ENCODE data around the gene NT5DC1. TPM values are rescaled to one million over a fixed set of nuclear protein-coding genes. Genes with fewer than 3 reads are reported as not detected.

NT5DC1 gene
- total RNA-seq, 1 donor from 2014 or later: 46.0 TPM

DNA sequence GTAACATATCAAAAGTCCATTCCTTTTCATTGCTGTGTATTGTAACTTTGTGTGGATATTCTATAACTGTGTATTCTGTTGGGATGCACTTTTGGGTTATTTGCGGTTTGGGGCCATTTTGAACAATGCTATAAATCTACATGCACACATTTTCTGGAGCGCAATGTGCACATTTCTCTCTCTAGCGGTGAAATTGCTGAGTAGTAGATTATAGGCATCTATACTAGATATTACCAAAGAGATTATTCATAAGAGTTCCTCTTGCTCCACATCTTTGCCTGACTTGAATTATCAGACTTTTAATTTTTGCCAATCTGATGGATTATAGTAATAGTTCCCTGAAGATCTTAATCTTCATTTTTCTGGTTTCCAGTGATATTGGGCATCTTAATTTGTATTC is 21.7 kb upstream of the NT5DC1 start:
- Histone ChIP-seq H3K9me3 (no peaks in the 10 kb centered on the region), H3K27me3 (ENCODE audit: low read depth) (no peaks in the 10 kb centered on the region), H3K4me1 (no peaks in the 10 kb centered on the region), H3K27ac (no peak overlapping the region), H3K36me3 (no peaks in the 10 kb centered on the region), H3K4me3 (no peak overlapping the region)
- intact Hi-C loops (cut with DNase I): no loop called here
- TF ChIP-seq CTCF (IDR thresholded peaks at IDR 0.05): no peak
- DNase-seq (no peak), ATAC-seq (no peak)

DNA sequence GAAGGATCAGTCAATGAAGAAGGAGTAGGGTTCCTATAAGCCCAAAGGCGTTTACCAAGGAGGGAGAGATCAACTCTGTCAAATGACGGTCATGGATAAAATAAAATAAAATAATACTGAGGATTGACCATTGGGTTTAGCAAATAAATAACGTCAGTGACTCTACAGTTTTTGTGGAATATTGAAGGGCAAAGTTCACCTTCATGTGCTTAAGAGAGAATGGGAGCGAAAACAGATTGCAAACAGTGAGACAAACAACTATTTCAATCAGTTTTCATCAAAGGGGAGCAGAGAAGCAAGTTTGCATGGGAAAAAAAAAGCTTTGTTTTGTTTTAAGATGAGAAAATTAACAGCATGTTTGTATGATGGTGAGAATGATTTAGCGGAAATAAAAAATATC is 17.6 kb upstream of the NT5DC1 start:
- Histone ChIP-seq H3K27me3 (ENCODE audit: low read depth) (no peaks in the 10 kb centered on the region), H3K9me3 (no peaks in the 10 kb centered on the region), H3K36me3 (no peaks in the 10 kb centered on the region), H3K27ac (no peak overlapping the region), H3K4me3 (no peak overlapping the region), H3K4me1 (no peaks in the 10 kb centered on the region)
- DNase-seq (no peak), ATAC-seq (no peak)
- TF ChIP-seq CTCF (IDR thresholded peaks at IDR 0.05): no peak
- intact Hi-C loops (cut with DNase I): no loop called here

- no peaks in the 10 kb centered on the region for H3K36me3 ChIP-seq
- no peaks in the 10 kb centered on the region for H3K27me3 ChIP-seq (ENCODE audit: low read depth)
- DNase-seq (no peak), ATAC-seq (no peak)
- no peaks in the 10 kb centered on the region for H3K4me1 ChIP-seq
- TF ChIP-seq CTCF (IDR thresholded peaks at IDR 0.05): no peak
- H3K9me3 ChIP-seq: no peaks in the 10 kb centered on the region
- H3K4me3 ChIP-seq: no peak overlapping the region
- no peak overlapping the region for H3K27ac ChIP-seq
- intact Hi-C loops (cut with DNase I): no loop called here
These were observed 16.4 kb upstream of the NT5DC1 start for GRCh38 chr6:116084284-116084683.

DNA sequence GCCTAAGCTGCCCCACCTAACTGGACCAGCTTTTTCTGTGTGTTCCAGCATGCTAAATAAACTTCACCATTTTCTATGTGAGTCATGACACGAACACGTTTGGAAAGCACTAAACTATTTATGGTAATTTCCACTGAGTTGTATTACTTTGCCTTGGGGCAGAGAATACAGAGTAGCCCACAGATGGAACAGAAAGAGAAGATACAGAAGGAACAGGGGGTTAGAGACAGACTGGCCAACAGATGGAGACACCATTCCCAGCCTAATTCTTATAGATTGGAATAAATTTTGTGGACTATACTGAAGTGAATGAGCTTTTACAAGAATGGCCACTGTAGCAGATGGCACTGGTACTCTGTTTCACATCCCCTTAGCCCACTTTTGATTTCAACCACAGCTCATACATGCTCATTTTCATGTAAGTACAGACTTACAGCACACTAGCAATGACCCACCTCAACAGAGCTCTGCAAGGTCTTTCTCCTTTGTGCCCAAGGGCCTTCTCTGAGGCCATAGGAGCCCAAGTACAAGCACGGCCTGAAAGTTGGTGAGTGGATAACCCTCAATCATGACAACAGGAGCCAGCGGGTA is 13.1 kb upstream of the NT5DC1 start:
- DNase-seq (no peak), ATAC-seq (peak in 1 of 2 donors; percentile 11)
- no peaks in the 10 kb centered on the region for H3K36me3 ChIP-seq
- H3K27ac ChIP-seq: no peak overlapping the region
- no peak for TF ChIP-seq CTCF (IDR thresholded peaks at IDR 0.05)
- H3K27me3 ChIP-seq (ENCODE audit: low read depth): no peaks in the 10 kb centered on the region
- intact Hi-C loops (cut with DNase I): no loop called here
- H3K4me1 ChIP-seq: no peaks in the 10 kb centered on the region
- H3K4me3 ChIP-seq: no peak overlapping the region
- no peaks in the 10 kb centered on the region for H3K9me3 ChIP-seq

DNA sequence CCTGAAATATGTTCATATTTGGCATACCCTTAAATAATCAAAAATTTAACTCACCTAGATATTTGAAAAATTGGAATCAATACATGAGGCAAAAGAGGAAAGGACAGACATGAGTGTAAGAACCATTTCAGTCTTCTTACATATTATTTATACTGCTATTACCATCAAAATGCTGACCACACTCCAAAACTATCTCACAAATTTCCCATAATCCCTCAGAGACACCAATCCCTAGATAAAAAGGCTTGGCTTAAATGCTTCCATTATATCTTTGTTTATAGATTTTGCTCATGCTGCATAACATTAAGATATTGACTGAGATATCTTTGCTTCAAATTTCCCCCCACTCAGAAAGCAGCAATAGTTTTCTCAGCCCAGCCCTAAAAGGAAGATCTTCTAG is 11.7 kb upstream of the NT5DC1 start:
- intact Hi-C loops (cut with DNase I): no loop called here
- Histone ChIP-seq H3K36me3 (no peaks in the 10 kb centered on the region), H3K27me3 (ENCODE audit: low read depth) (no peaks in the 10 kb centered on the region), H3K27ac (no peak overlapping the region), H3K4me1 (no peaks in the 10 kb centered on the region), H3K4me3 (no peak overlapping the region), H3K9me3 (no peaks in the 10 kb centered on the region)
- ATAC-seq (no peak), DNase-seq (no peak)
- TF ChIP-seq CTCF (IDR thresholded peaks at IDR 0.05): no peak

DNA sequence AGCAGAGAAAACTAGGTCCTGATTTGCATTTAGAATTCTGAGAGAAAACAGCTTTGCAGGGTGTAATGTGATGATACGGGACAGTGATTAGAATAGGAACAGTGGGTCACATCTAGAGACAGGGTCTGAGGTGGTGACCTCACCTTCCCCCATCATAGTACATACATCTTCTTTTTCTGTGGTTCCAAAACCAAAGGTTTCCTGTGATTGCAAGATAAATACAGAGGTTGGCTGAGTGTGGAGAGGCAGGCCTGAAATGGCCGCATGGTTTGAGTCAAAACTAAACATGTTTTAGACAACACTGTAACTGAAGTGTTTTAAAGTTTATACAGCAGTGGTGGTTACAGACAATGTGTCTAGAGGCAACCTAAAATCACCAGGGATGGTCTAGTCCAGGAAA is 10.4 kb upstream of the NT5DC1 start:
- no peaks in the 10 kb centered on the region for H3K9me3 ChIP-seq
- no peak for DNase-seq
- intact Hi-C loops (cut with DNase I): no loop called here
- H3K27ac ChIP-seq: no peak overlapping the region
- no peaks in the 10 kb centered on the region for H3K4me1 ChIP-seq
- no peaks in the 10 kb centered on the region for H3K27me3 ChIP-seq (ENCODE audit: low read depth)
- no peak for ATAC-seq
- no peak overlapping the region for H3K4me3 ChIP-seq
- no peaks in the 10 kb centered on the region for H3K36me3 ChIP-seq
- no peak for TF ChIP-seq CTCF (IDR thresholded peaks at IDR 0.05)

Data from lower lobe of right lung (tissue), 2 donors.